Measurements from ENCODE around the gene KCNQ4.

KCNQ4 gene

GRCh38 chr1:40847023-40847745 is 63.6 kb downstream of the KCNQ4 start:
- TF ChIP-seq CTCF (conservative IDR thresholded peaks at IDR 0.05; ENCODE audit: low read depth, low read length): no peak
- no peak overlapping the region for H3K4me3 ChIP-seq (ENCODE audit: low read length)
- no peak for DNase-seq (ENCODE audit: low read depth)

- peak; percentile 99 for TF ChIP-seq CTCF (conservative IDR thresholded peaks at IDR 0.05; ENCODE audit: low read depth, low read length)
- DNase-seq (ENCODE audit: low read depth): no peak
- H3K4me3 ChIP-seq (ENCODE audit: low read length): no peak overlapping the region
These were observed 65.1 kb downstream of the KCNQ4 start for GRCh38 chr1:40848530-40849189.

DNA sequence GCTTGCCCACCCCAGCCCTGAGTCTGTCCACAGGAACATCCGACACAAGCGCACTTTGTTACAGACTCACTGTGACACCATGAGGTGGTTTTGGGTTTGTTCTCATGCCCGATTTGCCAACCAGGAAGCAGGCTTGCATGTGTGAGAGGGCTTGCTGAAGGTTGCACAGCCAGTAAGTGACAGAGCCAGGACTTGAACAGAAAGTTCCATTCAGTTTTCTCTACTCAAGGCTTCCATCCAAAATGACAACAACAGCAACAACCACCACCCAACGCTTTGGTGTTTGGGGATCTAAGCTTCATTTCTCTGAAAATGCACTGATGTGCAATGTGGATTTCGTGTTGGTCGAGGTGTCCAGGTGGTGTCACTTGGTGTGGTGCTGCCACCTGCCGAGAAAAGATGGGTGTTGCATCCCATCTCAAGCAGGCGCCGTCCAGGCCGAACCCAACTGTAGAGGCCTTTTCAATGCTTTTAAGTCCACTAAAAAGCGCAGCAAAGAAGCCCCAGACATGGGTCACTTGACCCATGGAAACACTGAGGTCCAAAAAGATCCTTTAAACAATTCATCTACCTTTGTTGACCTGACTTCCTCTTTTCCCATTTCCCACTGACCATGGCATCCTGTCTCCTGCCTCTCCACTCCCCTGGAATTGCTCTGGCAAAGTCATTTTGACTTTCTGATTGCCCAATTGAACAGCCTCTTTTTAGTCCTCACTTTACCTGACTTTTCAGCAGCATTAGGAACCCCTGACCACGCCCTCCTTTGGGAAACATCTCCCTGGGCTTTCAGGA is 66.4 kb downstream of the KCNQ4 start:
- DNase-seq (ENCODE audit: low read depth): no peak
- peak; percentile 84 for TF ChIP-seq CTCF (conservative IDR thresholded peaks at IDR 0.05; ENCODE audit: low read depth, low read length)

GRCh38 chr1:40851643-40852042 is 68.1 kb downstream of the KCNQ4 start:
- DNase-seq (ENCODE audit: low read depth): no peak
- no peak for TF ChIP-seq CTCF (conservative IDR thresholded peaks at IDR 0.05; ENCODE audit: low read depth, low read length)
- H3K4me3 ChIP-seq (ENCODE audit: low read length): no peak overlapping the region

More for the DNA sequence above, 66.4 kb downstream of the KCNQ4 start:
- no peak overlapping the region for H3K4me3 ChIP-seq (ENCODE audit: low read length)

DNA sequence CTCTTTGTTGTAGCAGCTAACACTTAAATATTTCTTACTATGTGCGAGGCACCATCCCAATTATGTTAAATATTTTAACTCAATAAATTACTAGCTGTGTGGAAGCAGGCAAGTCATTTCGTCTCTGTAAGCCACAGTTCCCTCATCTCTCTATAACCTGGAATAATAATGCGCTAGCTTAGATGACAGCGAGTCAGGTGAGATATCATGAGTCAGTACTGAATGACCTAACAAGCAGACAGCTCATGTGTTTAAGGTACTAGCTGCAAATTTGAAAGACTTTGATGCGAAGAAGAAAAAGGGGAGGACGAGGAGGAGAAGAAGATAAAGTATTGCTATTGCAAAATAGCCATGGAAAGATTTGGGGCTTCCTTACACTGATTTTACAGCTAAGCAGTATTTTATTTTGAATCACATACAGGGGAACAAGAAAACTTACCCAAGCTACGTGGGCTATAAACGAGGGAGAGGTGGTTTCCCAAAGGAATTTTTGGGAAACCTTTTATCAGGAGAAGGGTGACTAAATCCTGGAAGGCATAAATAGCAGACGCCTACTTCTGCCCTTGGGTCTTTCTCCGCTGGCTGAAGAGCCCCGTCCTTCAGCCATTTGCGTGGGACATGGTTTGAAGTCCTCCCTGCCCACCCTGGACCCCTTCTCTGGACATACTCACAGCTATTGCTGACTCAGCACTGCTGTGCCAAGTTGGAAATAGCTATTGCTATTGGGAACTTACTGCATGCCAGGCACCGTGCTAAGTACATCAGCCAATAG is 69.7 kb downstream of the KCNQ4 start:
- TF ChIP-seq CTCF (conservative IDR thresholded peaks at IDR 0.05; ENCODE audit: low read depth, low read length): no peak
- no peak overlapping the region for H3K4me3 ChIP-seq (ENCODE audit: low read length)
- DNase-seq (ENCODE audit: low read depth): no peak

DNA sequence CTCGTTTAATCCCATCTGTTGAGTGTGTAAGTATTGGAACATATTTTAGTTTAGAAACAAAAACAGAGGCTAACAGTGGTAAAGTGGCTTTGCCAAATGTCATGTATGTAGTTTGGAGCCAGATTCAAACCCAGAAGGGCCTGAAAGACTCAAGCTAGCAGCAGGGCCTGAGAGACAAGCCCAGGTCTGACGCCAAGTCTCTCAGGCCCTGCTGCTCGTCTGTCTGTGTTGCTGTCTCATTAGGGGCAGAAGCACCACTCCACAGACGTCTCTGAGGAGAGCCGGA is 70.2 kb downstream of the KCNQ4 start:
- no peak for DNase-seq (ENCODE audit: low read depth)
- no peak for TF ChIP-seq CTCF (conservative IDR thresholded peaks at IDR 0.05; ENCODE audit: low read depth, low read length)
- H3K4me3 ChIP-seq (ENCODE audit: low read length): no peak overlapping the region

Data from retinal pigment epithelial cell (primary cell).